ENCODE results near the gene MT1HL1. TPM values are rescaled to one million over a fixed set of nuclear protein-coding genes. Genes with fewer than 3 reads are reported as not detected.

MT1HL1 gene
- total and polyA plus RNA-seq, 3 donors from 2014 or later = not detected

DNA sequence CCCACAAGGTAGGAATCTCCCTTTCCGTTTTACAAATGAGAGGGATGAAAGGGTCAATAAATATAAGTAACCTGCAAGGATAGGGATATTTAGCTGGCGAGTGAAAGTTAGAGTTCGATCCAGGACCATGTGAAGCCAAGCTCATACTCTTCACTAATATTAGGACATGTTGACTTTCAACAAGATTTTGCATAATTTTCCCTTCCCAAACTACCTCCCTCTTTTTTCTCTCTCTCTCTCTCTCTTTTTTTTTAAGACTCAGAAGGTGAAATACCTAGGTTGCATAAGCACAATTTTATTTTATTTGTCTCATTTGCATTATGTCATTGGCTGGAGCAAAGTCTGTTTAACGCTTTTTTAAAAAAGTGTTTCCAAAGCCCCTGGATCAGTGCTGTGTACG is 8.1 kb upstream of the MT1HL1 start:
- DNase-seq = no peak
- Histone ChIP-seq H3K36me3 (ENCODE audit: low read depth, missing control alignments) (no peaks in the 10 kb centered on the region), H3K27ac (no peak overlapping the region), H3K9me3 (no peaks in the 10 kb centered on the region), H3K4me1 (no peaks in the 10 kb centered on the region), H3K27me3 (no peaks in the 10 kb centered on the region), H3K4me3 (no peak overlapping the region)
- intact Hi-C loops (cut with DNase I; ENCODE audit: low total_unique reads) = no loop called here
- no peak for TF ChIP-seq POLR2A (IDR thresholded peaks at IDR 0.05)
- TF ChIP-seq, protein P1, sequence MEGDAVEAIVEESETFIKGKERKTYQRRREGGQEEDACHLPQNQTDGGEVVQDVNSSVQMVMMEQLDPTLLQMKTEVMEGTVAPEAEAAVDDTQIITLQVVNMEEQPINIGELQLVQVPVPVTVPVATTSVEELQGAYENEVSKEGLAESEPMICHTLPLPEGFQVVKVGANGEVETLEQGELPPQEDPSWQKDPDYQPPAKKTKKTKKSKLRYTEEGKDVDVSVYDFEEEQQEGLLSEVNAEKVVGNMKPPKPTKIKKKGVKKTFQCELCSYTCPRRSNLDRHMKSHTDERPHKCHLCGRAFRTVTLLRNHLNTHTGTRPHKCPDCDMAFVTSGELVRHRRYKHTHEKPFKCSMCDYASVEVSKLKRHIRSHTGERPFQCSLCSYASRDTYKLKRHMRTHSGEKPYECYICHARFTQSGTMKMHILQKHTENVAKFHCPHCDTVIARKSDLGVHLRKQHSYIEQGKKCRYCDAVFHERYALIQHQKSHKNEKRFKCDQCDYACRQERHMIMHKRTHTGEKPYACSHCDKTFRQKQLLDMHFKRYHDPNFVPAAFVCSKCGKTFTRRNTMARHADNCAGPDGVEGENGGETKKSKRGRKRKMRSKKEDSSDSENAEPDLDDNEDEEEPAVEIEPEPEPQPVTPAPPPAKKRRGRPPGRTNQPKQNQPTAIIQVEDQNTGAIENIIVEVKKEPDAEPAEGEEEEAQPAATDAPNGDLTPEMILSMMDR (IDR thresholded peaks at IDR 0.05) = no peak
- 86 to 87% methylated on average over 5 of the region's 5 CpGs for WGBS, 2 donors

DNA sequence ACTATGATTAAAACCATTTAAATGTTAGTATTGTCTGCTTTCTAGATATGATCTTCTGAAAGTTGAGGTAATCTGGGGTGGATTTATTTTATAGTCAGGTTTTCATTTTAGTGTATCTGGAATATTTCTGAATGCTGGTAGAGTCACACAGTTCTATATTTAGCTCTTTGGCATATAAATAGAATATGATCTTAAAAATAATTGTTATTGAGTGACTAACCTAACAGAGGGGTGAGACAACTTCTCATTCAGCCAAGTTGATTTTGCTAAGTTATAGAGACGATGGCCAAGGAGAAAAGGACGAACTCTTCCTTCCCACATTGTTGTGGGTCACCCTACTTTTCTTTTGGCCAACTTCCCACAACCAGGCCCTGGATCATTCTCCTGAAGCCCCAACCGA is 7.2 kb upstream of the MT1HL1 start:
- TF ChIP-seq, protein P1 (IDR thresholded peaks at IDR 0.05) = no peak
- no peak for TF ChIP-seq POLR2A (IDR thresholded peaks at IDR 0.05)
- H3K27me3 ChIP-seq = no peaks in the 10 kb centered on the region
- WGBS, 2 donors = 76 to 86% methylated on average over 3 of the region's 3 CpGs
- DNase-seq = no peak
- H3K9me3 ChIP-seq = no peaks in the 10 kb centered on the region
- H3K4me1 ChIP-seq = no peaks in the 10 kb centered on the region
- H3K4me3 ChIP-seq = no peak overlapping the region
- no peaks in the 10 kb centered on the region for H3K36me3 ChIP-seq (ENCODE audit: low read depth, missing control alignments)
- intact Hi-C loops (cut with DNase I; ENCODE audit: low total_unique reads) = no loop called here
- H3K27ac ChIP-seq = no peak overlapping the region

DNA sequence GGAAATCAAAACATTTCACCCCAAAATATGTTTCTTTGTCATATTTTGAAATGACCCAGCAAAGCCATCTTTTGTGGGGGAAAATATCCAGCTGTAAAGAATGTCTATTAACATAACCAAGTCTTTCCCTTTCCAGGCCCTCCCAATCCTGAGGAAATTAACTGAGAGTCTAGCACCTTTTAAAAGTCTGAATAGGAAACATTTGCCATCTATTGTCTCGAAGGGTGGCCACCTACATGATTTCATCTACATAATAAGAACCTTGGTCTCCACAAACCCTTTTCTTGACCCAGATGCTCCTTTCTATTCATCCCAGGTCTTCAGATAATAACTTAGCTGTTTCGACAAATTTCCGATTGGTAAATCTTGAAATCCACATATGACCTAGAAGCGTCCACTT is 5.4 kb upstream of the MT1HL1 start:
- no peak for DNase-seq
- H3K27me3 ChIP-seq = no peaks in the 10 kb centered on the region
- intact Hi-C loops (cut with DNase I; ENCODE audit: low total_unique reads) = no loop called here
- no peak overlapping the region for H3K27ac ChIP-seq
- no peak overlapping the region for H3K4me3 ChIP-seq
- 91 to 98% methylated on average over 4 of the region's 4 CpGs for WGBS, 2 donors
- no peaks in the 10 kb centered on the region for H3K4me1 ChIP-seq
- no peaks in the 10 kb centered on the region for H3K36me3 ChIP-seq (ENCODE audit: low read depth, missing control alignments)
- no peaks in the 10 kb centered on the region for H3K9me3 ChIP-seq
- no peak for TF ChIP-seq POLR2A (IDR thresholded peaks at IDR 0.05)
- TF ChIP-seq, protein P1 (IDR thresholded peaks at IDR 0.05) = no peak

DNA sequence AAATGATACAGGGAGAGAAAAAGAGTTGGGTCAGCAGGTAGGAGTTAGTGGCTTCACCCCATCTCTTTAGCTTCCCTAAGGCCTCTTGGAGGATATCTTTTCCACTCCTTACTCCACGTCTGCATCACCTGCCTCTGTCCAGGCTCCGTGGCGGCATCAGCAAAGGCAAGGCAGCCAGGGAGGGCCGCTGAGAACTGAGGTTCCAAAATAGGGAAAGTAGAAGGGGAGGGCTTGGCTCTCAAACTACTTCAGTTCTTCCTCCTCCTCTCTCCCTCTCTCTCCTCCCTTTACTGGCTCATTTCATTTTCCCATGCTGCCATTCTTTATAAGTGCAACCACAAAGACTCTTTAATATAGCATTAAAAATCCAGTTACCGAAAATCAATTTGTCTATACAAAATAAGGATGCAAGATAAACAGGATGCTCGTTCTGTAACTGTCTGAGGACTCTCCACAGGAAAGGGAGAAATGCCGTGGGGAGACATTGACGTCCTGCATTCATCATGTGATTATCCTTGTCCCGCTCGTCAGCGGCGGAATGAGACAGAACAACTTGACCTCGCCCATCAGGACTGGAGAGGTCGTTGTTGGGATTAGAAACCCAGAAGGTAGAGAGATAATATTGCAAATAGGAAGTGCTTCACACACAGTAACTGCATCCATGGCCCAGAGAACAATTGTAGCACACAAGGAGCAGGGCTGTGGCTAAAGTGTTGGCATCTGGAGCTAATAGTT is 3.1 kb upstream of the MT1HL1 start:
- no peak overlapping the region for H3K4me3 ChIP-seq
- 79% methylated on average over 14 of the region's 14 CpGs for WGBS, 2 donors
- DNase-seq = no peak
- intact Hi-C loops (cut with DNase I; ENCODE audit: low total_unique reads) = no loop called here
- H3K27me3 ChIP-seq = no peaks in the 10 kb centered on the region
- no peaks in the 10 kb centered on the region for H3K9me3 ChIP-seq
- H3K27ac ChIP-seq = no peak overlapping the region
- H3K36me3 ChIP-seq (ENCODE audit: low read depth, missing control alignments) = no peaks in the 10 kb centered on the region
- TF ChIP-seq, protein P1 (IDR thresholded peaks at IDR 0.05) = no peak
- no peak for TF ChIP-seq POLR2A (IDR thresholded peaks at IDR 0.05)
- no peaks in the 10 kb centered on the region for H3K4me1 ChIP-seq

DNA sequence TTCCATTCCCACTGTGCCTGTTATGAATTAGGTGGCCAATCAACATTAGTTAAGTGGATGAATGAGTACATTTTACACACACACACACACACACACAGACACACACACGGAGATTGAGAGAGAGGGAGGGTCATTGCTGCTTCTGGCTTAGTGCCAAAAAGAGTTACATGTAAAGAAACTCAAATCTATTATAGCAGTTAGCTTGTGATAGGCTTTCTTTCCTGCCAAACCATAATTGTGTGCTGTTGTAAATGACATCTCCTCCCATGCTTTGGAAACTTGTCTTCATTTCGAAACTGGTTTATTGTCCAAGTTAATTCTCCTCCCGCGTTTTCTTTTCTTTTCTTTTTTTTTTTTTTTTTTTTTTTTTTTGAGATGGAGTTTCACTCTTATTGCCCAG is 1.4 kb upstream of the MT1HL1 start:
- H3K4me1 ChIP-seq = no peaks in the 10 kb centered on the region
- TF ChIP-seq POLR2A (IDR thresholded peaks at IDR 0.05) = no peak
- TF ChIP-seq, protein P1 (IDR thresholded peaks at IDR 0.05) = no peak
- no peaks in the 10 kb centered on the region for H3K36me3 ChIP-seq (ENCODE audit: low read depth, missing control alignments)
- no peaks in the 10 kb centered on the region for H3K27me3 ChIP-seq
- intact Hi-C loops (cut with DNase I; ENCODE audit: low total_unique reads) = no loop called here
- 53 to 59% methylated on average over 4 of the region's 4 CpGs for WGBS, 2 donors
- DNase-seq = no peak
- H3K27ac ChIP-seq = no peak overlapping the region
- no peak overlapping the region for H3K4me3 ChIP-seq
- no peaks in the 10 kb centered on the region for H3K9me3 ChIP-seq

Data from testis (tissue), 3 donors.